NK-92 (cell line): ENCODE measurements around the gene NOTCH3.

ENCODE experiments used
- DNase-seq: peaks from one replicate; lab custom pipeline; 2025; ENCODE audit not compliant: unreplicated experiment; lab: John Stamatoyannopoulos, UW

The NOTCH3 gene

DNA sequence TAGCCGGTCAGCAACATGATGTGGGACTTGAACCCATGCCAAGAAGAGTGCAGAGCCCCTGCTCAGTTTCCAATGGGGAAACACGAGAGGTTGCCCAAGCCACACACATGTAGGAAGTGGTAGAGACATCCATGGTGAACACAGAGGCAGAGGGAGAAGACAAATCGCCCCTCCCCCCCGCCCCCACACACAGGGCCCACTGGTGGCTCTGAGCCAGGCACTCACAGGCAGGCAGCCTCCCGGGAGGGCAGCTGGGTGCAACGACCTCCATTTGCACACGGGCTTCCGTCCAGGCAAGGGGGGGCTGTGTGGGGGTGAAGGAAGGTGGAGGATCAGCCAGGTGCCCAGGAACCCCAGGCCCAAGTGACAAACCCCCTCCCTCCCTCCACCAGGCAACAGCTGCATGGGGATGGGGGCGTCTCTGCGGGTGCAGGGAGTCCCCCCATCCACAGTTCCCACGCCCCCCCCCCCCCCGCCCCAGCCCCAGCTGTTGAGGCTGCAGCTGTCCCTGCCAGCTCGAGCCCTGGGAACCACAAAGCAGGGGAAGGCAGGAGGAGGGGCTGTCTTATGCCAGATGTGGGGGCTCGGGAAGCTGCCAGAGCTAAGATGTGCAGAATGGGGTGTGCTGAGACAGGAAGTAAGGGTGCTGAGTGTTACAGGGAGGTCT is 3.4 kb downstream of the NOTCH3 start:
- DNase-seq = no peak

- DNase-seq = no peak
Observed at GRCh38 chr19:15196360-15197005, 4.3 kb downstream of the NOTCH3 start.

DNA sequence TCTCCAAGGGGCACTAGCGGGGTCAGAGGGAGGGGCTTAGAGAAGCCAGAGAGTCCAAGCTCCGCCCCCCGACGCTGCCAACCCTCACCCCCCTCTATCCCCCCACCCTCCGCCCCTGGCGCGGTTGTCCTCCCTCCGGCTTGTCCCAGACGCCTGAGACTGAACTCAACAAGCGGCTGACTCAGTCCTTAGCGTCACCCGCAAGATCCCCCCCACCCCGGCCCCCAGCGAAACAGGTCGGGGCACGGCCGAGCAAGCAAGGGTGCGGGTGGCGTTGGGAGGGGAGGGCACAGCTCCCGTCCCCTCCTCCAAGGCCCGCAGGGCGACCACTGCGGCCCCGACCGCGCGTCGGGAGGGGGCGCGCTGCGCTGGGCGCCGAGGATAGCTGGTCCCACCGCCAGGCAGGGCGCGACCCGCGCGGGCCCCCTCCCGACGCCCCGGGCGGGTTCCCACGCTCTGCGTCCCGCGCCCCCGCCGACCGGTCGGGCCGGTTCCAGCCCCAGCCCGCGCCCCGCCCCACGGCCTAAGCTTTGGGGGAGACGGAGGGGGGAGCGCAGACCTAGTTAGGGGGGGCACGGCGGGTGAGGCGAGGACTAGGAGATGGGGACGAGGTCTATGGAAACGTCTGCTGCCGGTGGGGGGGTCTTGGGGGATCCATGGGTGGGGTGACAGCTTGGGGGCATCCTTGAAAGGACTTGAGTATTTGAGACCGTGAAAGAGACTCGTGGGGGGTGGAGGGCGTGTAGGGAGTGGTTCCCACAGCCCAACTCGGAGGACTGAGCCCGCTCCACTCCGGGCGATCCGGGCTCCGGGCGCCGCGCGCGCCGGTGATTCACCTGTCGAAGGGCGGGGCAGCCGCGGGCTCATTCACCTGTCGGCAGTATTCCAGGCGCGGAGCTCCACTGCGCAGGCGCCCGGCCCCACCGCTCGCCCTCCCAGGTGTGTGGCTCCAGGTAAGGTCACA is 5.1 kb downstream of the NOTCH3 start:
- no peak for DNase-seq

- DNase-seq = no peak
Observed at GRCh38 chr19:15194938-15195337, 5.9 kb downstream of the NOTCH3 start.

- DNase-seq = no peak
Observed at GRCh38 chr19:15191982-15192381, 8.8 kb downstream of the NOTCH3 start.

DNA sequence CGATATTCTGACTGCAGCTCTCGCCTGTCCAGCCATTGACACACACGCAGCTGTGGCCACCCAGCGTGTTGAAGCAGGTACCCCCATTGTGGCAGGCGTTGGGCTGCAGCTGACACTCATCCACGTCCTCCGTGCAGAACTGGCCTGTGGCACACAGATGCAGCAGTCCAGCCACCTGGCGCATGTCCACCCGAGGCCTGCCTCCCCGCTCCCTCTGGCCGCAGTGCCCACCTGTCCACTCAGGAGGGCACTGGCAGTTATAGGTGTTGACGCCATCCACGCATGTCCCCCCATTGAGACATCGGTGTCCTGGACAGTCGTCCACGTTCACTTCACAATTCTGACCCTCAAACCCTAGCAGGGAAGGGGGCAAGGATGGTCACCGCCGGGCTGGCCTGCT is 9.3 kb downstream of the NOTCH3 start:
- DNase-seq = no peak

- no peak for DNase-seq
Observed at GRCh38 chr19:15188851-15189250, 11.9 kb downstream of the NOTCH3 start.

DNA sequence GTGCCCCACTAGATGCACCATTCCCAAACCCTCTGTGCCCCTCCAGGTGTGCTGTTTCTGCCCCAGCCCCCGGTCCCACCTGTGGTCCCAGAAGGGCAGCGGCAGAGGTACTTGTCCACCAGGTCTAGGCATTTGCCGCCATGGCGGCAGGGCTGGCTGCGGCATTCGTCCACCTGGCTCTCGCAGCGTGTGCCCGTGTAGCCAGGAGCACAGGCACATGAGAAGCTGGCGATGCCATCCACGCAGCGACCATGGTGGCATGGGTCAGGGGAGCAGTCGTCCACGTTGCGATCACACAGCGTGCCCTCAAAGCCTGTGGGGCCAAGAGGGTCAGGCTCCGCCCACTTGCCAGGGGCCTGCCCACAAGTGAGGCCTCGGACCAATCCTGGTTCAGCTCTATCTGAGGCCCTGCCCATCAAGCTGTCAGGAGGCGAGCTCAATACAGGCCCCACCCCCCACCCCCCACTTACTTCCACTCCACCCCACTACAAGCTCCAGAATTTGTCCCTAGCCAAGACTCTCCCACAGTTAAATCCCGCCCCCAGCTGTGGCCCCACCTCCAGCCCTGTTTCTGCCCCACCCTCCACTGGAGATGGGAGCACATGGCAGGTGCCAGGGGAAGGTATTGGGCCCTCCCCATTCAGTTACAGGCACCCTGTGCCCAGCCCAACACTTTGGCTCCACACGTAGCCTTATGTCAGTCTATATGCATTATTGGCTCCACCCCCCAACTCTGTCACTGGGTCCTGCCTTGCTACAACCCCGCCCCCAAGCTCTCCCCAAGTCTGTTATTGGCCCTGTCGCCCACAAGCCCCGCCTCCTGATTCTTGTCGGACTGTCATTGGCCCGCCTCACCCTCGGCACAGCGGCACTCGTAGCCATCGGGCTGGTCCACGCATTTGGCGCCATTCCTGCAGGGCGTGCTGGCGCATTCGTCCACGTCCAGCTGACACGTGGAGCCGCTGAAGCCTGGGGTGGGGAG is 13.5 kb downstream of the NOTCH3 start:
- DNase-seq = no peak

DNA sequence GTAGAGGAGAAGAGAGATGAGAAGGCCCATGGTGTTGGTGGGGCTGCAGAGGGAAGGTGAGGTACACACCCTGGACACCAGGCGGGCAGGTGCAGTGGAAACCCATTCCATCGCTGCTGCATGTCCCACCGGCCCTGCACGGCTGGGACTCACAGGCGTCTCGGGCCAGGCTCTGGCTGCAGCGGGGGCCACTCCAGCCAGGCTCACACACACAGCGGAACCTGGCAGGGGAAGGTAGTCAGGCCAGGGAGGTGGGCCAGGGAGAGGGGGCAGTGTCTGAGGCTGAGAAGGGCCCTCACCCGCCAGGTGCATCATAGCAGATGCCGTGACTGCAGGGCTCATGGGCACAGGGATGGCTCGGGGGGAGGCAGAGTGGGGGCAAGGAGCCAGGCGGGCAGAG is 15.6 kb downstream of the NOTCH3 start:
- DNase-seq = no peak

DNA sequence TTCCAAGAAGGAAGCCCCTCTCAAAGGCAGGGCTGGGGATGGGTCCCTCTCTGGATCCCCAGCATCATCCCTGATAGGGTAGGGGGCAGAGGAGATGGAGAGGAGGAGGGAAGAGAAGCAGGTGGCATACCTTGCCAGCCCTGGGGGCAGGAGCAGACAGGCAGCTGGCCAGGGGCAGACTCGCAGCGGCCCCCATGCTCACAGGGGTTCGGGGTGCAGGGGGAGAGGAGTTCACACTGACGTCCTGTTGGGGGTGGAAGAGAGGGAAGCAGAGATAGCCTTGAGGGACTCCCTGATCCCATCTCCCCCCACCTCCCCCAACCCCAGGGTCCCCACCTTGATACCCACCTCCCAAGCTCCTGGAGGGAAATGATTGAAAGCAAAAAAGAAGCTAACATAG is 16.0 kb downstream of the NOTCH3 start:
- DNase-seq = no peak

DNA sequence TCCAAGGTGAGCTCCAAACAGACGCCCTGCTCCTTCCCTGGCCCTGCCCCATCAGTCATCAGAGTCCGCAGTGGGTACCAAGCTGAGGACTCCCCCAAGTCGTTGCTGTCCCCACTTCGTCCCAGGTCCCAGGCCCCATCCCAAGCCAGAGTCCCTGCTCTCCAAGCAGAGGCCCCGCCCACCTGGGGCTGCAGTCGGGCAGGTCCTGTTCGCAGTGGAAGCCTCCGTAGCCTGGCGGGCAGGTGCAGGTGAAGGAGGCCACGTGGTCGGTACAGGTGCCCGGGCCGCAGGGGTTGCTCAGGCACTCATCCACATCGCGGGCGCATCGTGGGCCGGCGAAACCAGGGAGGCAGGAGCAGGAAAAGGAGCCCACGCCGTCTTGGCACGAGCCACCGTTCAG is 19.4 kb downstream of the NOTCH3 start:
- no peak for DNase-seq

DNA sequence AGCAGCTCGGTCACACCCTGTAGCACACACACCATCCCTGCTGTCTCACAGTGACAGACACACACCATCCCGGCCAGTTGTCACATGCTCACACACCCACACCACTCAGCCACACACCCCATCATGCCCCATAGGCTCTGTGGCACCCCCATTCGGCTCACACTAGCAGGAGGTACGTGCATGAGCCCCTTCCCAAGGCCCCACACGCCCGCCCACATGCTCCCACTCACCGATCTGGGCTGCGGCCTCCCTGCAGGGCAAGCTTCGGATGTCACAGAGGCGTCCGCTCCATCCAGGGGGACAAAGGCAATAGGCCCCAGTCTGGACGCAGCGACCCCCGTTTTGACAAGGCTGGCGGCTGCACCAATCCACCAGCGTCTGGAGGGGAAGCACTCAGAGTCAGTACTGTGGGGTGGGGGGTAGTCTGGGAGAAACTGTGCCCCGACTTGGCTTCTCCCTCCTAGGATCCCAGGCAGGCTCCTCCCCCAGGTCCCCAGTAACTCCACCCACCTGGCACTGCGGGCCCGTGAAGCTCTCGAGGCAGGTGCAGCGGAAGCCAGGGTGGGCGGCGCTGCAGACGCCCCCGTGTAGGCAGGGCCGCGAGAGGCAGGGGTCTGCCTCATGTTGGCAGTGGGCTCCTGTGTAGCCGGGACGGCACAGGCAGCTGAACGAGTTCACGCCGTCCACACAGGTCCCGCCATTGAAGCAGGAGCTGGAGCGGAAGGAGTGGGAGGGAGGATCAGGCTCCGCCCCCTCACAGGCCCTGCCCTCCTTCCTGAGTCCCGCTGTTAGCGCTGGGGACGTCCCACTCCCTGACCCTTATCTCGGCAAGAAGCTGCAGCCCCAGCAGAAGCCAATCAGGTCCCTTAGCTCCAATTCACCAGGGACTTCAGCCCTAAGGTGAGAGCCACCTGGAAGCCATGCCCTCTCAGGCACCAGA is 20.1 kb downstream of the NOTCH3 start:
- DNase-seq = no peak

- no peak for DNase-seq
Observed at GRCh38 chr19:15178629-15179308, 22.0 kb downstream of the NOTCH3 start.

- no peak for DNase-seq
Observed at GRCh38 chr19:15177269-15178116, 23.3 kb downstream of the NOTCH3 start.

DNA sequence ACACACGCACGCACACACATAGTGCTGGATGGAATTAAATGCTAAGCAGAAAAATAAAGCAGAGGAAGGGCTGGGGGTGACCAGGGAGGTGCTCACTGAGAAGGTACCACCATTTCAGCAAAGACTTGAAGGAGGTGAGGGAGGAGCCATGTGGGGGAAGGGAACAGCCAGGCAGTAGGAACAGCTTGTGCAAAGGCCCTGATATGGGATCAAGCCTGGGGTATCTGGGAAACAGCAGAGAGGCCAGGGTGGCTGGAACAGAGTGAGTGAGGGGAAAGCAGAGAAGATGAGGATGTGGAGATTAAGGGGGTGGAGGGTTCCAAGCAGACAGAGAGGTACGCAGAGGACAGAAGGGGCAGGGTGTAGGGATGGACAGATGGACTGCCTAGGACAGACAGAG is 25.2 kb downstream of the NOTCH3 start:
- no peak for DNase-seq

- no peak for DNase-seq
Observed at GRCh38 chr19:15173746-15174404, 26.9 kb downstream of the NOTCH3 start.

DNA sequence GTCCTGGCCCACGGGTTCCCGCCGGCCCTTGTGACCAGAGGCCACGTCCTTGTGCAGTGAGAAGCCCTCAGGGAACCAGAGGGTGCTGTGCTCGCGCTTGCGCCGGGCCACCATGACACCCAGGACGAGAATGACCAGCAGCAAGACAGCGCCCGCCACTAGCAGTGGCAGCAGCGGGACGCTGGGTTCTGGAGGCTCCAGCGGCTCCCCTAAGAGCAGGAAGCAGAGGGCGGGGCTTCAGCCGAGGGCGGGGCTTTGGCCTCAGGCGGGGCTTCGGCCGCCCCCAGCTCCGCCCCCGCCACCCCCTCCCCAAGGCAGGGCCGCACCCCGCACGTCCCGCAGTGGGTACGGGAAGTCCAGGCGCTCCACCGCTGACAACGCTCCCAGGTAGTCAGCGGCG is 30.4 kb downstream of the NOTCH3 start:
- no peak for DNase-seq
